ENCODE data around the gene TPSAB1.

GRCh38 chr16:1222553-1223354, 17.8 kb upstream of the TPSAB1 start:
- TF ChIP-seq EZH2 (IDR thresholded peaks at IDR 0.05; ENCODE audit: insufficient read depth, poor library complexity, severe bottlenecking) (no peak), EZH2phosphoT487 (IDR thresholded peaks at IDR 0.05; ENCODE audit: insufficient read depth, low read depth) (no peak)
